Uterine smooth muscle cell (primary cell): ENCODE measurements around the gene TLE3. TPM values are rescaled to one million over a fixed set of nuclear protein-coding genes. Genes with fewer than 3 reads are reported as not detected.

Source experiments
- total RNA-seq: library from RNA; depleted of rRNA; stranded (reverse); fragments of >200 nt; gene quantifications from 2 replicates; pipeline ENCODE4 v1.2.3, GENCODE V29; 2014

The TLE3 gene
- 25.1 and 26.6 TPM in 2 replicates for total RNA-seq

DNA sequence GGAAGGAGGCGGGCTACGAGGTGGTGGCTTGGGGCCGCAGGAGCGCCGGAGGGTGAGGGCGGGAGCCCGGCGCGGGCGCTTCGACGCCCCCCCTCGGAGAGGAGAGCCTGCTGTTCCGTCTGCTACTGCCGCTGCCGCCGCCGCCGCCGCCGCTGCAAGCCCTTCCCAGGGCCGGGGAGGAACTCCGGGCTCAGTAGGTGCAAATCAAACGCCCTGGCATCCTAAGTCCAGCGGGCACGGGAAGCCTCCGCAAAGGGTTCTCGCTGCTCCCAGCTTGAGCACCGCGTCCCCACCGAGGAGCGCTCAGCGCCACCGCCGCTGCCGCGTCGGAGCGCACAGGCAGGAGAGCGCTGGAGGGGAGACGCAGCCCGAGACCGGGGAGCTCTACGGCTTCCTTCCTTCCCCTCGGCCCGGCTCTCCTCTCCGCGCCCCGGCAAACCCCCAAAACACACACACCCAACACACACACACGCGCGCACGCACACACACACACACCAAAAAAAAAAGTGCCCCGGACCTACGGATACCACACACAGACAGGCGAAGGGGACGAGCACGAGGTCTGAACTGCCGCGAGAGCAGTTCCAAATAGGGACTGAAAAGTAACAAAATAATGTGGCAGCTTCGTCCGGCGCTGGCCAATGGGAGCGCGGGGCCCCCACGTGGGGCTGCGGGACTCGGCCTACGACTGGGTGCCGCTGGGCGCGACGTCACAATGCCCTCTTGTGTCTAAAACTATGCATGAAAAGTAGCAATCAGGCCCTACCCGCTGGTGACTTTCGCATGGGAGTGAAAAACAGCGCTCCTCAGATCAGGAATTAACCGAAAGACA is at the start of gene TLE3:
Gene TLE3 (minus strand): TSS at position 597 of the 832 bp plus-strand sequence. CDS start 1,119 bp downstream, outside the sequence.

